ENCODE measurements around the gene AMPH.
"Not testable (repeated sequence)": the region's sequence is repeated elsewhere in the genome, so short reads cannot be mapped to it uniquely, and the experiment has no call there.

The AMPH gene

GRCh38 chr7:38592737-38593288, 38.4 kb downstream of the AMPH start:
- ChIA-PET POLR2A (ENCODE audit: low non-redundant PET) (no interaction called here), CTCF (no interaction called here)
- DNase-seq (ENCODE audit: low spot score), result no peak
- no peak for TF ChIP-seq CTCF (conservative IDR thresholded peaks at IDR 0.05; ENCODE audit: low read depth)
- no peak overlapping the region for H3K27ac ChIP-seq

- TF ChIP-seq CTCF (conservative IDR thresholded peaks at IDR 0.05; ENCODE audit: low read depth), result no peak
- ChIA-PET CTCF (no interaction called here), POLR2A (ENCODE audit: low non-redundant PET) (no interaction called here)
- no peak overlapping the region for H3K27ac ChIP-seq
- DNase-seq (ENCODE audit: low spot score), result no peak
These were observed 45.4 kb downstream of the AMPH start for GRCh38 chr7:38585572-38586354.

GRCh38 chr7:38584443-38585210, 46.5 kb downstream of the AMPH start:
- ChIA-PET POLR2A (ENCODE audit: low non-redundant PET) (no interaction called here), CTCF (no interaction called here)
- no peak overlapping the region for H3K27ac ChIP-seq
- TF ChIP-seq CTCF (conservative IDR thresholded peaks at IDR 0.05; ENCODE audit: low read depth), result no peak
- DNase-seq (ENCODE audit: low spot score), result no peak

GRCh38 chr7:38580485-38580884, 50.7 kb downstream of the AMPH start:
- ChIA-PET CTCF (interaction anchor here (0.5 to 0.7 kb wide), 2 partner anchors 15 to 107 kb away, joined by 3 to 8 read pairs; no protein-coding TSS in a partner anchor), POLR2A (ENCODE audit: low non-redundant PET) (no interaction called here)
- TF ChIP-seq CTCF (conservative IDR thresholded peaks at IDR 0.05; ENCODE audit: low read depth), result no peak
- DNase-seq (ENCODE audit: low spot score), result no peak
- no peak overlapping the region for H3K27ac ChIP-seq

- DNase-seq (ENCODE audit: low spot score), result no peak
- ChIA-PET CTCF (no interaction called here), POLR2A (ENCODE audit: low non-redundant PET) (no interaction called here)
- no peak for TF ChIP-seq CTCF (conservative IDR thresholded peaks at IDR 0.05; ENCODE audit: low read depth)
- H3K27ac ChIP-seq, result no peak overlapping the region
These were observed 57.1 kb downstream of the AMPH start for GRCh38 chr7:38574086-38574485.

GRCh38 chr7:38571620-38572019, 59.6 kb downstream of the AMPH start:
- POLR2A ChIA-PET (ENCODE audit: low non-redundant PET); DNase-seq (ENCODE audit: low spot score); H3K27ac ChIP-seq: not testable (repeated sequence)
- CTCF ChIA-PET, result interaction anchor here (0.6 kb wide), 2 partner anchors 180 to 819 kb away, joined by 3 to 6 read pairs; no protein-coding TSS in a partner anchor

- ChIA-PET CTCF (no interaction called here), POLR2A (ENCODE audit: low non-redundant PET) (no interaction called here)
- TF ChIP-seq CTCF (conservative IDR thresholded peaks at IDR 0.05; ENCODE audit: low read depth), result no peak
These were observed 62.7 kb downstream of the AMPH start for GRCh38 chr7:38568497-38568896.

More at GRCh38 chr7:38568497-38568896, 62.7 kb downstream of the AMPH start:
- no peak for DNase-seq (ENCODE audit: low spot score)
- no peak overlapping the region for H3K27ac ChIP-seq

Measured in RWPE1 (cell line).